PC-9 (cell line): Measurements from ENCODE around the gene NEDD9. TPM values are rescaled to one million over a fixed set of nuclear protein-coding genes. Genes with fewer than 3 reads are reported as not detected.

Experiments used
- BruUV-seq: library from RNA; stranded (reverse); fragments of 400-500 nt; replicated peaks from 2 replicates; lab custom pipeline; 2021; lab: Mats Ljungman, UMichigan
- CTCF ChIA-PET: fragments of 300-600 bp; sonication (Branson Sonifier 250); formaldehyde crosslinking; loops from one replicate; lab custom pipeline; 2022; ENCODE audit warnings: antibody characterized with exemption; lab: Charles Lee
- POLR2A ChIA-PET: fragments of 300-600 bp; sonication (Branson Sonifier 250); formaldehyde crosslinking; loops from one replicate; lab custom pipeline; 2022; ENCODE audit warnings: antibody characterized with exemption; ENCODE audit not compliant: unreplicated experiment; lab: Charles Lee
- DNase-seq, 2 experiments: peaks; one replicate each; pipeline versions ENCODE4 v3.0.0 to v3.0.0-alpha.2; 2015 to 2022; ENCODE audit warnings: mixed read lengths in 1 of 2
- H2AFZ ChIP-seq: fragments of 200-600 bp; sonication (generic); 2 replicates; pipeline ENCODE4 v1.8.1; 2017; ENCODE audit warnings: antibody characterized with exemption
- H3F3A ChIP-seq: fragments of 200-600 bp; sonication (generic); 2 replicates; pipeline ENCODE4 v1.8.1; 2017; ENCODE audit warnings: antibody characterized with exemption, mild to moderate bottlenecking, low read depth; ENCODE audit not compliant: insufficient read depth
- H3K27ac ChIP-seq: fragments of 200-600 bp; sonication (generic); 2 replicates; pipeline ENCODE4 v1.6.1; 2016; ENCODE audit warnings: mixed run types
- H3K27me3 ChIP-seq: fragments of 200-600 bp; sonication (generic); 2 replicates; pipeline ENCODE4 v1.6.1; 2016; ENCODE audit warnings: low read depth, mixed run types; ENCODE audit not compliant: insufficient read depth
- H3K36me3 ChIP-seq: fragments of 200-600 bp; sonication (generic); 2 replicates; pipeline ENCODE4 v1.6.1; 2016; ENCODE audit warnings: low read depth, mixed run types
- H3K4me1 ChIP-seq: fragments of 200-600 bp; sonication (generic); replicated peaks from 2 replicates; pipeline ENCODE4 v1.6.1; 2016; ENCODE audit warnings: mixed run types; ENCODE audit not compliant: insufficient read depth
- H3K4me2 ChIP-seq: fragments of 200-600 bp; sonication (generic); 2 replicates; pipeline ENCODE4 v1.6.1; 2017; ENCODE audit warnings: mixed run types
- H3K4me3 ChIP-seq: fragments of 200-600 bp; sonication (generic); 2 replicates; pipeline ENCODE4 v1.6.1; 2016; ENCODE audit warnings: mixed run types
- H3K79me2 ChIP-seq: fragments of 200-600 bp; sonication (generic); 2 replicates; pipeline ENCODE4 v1.6.1; 2017; ENCODE audit warnings: low read depth, mixed run types
- H3K9me2 ChIP-seq: fragments of 200-600 bp; sonication (generic); 2 replicates; pipeline ENCODE4 v1.8.1; 2017; ENCODE audit warnings: mild to moderate bottlenecking; ENCODE audit not compliant: insufficient read depth
- H3K9me3 ChIP-seq: fragments of 200-600 bp; sonication (generic); 2 replicates; pipeline ENCODE4 v1.8.1; 2016; ENCODE audit warnings: low read depth; ENCODE audit not compliant: insufficient read depth
- H4K20me1 ChIP-seq: fragments of 200-600 bp; sonication (generic); 2 replicates; pipeline ENCODE4 v1.8.1; 2017; ENCODE audit not compliant: insufficient read depth
- EZH2 ChIP-seq: fragments of 200-600 bp; sonication (generic); IDR thresholded peaks from 2 replicates; pipeline ENCODE4 v1.8.0; 2017; ENCODE audit warnings: antibody characterized with exemption, low read depth
- intact Hi-C: fragments of 100-400 bp; cut with micrococcal nuclease; formaldehyde crosslinking; loops from one replicate; pipeline ENCODE4 v1.10.0; 2022; ENCODE audit not compliant: unreplicated experiment
- total RNA-seq: library from RNA; stranded (reverse); gene quantifications from 2 replicates; pipeline ENCODE4 v1.2.3, GENCODE V29; 2021
- TF ChIP-seq, protein P1 (sequence below): fragments of 200-600 bp; sonication (generic); conservative IDR thresholded peaks from 2 replicates; pipeline ENCODE4 v1.6.1; 2017; ENCODE audit warnings: mixed run types, antibody characterized with exemption, mild to moderate bottlenecking, moderate library complexity

NEDD9 gene
- total RNA-seq, 1 experiment from 2014 or later, result 57.5 TPM

DNA sequence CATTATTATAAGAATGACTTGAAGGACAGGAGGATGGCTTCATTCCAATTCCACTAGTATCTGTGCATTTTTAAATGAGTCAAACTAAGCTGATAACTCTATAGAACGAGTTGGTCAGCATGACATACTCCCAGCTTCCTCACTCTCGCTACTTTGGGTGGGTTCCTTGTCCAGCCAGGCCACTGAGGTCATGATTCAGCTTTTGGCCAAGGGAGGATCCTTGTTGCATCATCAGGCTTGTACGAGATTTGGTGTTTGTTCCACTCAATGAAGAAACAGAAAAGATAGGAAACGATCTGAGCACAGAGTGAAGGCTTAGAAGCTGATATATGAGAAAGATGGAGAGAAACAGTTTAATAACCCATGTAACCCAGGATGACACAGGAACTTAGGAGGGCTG lies 19.8 kb downstream of the NEDD9 start:
- H3K36me3 ChIP-seq, result peaks cover 8% of the 10 kb centered on the region; the same call in 1 of the 2 replicates
- no peaks in the 10 kb centered on the region for H3K9me3 ChIP-seq
- no peaks in the 10 kb centered on the region for H4K20me1 ChIP-seq
- no peak overlapping the region for H3K4me3 ChIP-seq
- TF ChIP-seq, protein P1, sequence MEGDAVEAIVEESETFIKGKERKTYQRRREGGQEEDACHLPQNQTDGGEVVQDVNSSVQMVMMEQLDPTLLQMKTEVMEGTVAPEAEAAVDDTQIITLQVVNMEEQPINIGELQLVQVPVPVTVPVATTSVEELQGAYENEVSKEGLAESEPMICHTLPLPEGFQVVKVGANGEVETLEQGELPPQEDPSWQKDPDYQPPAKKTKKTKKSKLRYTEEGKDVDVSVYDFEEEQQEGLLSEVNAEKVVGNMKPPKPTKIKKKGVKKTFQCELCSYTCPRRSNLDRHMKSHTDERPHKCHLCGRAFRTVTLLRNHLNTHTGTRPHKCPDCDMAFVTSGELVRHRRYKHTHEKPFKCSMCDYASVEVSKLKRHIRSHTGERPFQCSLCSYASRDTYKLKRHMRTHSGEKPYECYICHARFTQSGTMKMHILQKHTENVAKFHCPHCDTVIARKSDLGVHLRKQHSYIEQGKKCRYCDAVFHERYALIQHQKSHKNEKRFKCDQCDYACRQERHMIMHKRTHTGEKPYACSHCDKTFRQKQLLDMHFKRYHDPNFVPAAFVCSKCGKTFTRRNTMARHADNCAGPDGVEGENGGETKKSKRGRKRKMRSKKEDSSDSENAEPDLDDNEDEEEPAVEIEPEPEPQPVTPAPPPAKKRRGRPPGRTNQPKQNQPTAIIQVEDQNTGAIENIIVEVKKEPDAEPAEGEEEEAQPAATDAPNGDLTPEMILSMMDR, result no peak
- TF ChIP-seq EZH2, result no peak
- H2AFZ ChIP-seq, result no peak overlapping the region
- H3K79me2 ChIP-seq, result peaks cover 59% of the 10 kb centered on the region
- DNase-seq, result peak; percentile 67 to 84
- H3K4me1 ChIP-seq, result peaks cover 34% of the 10 kb centered on the region
- intact Hi-C loops, result loop anchor here (1.0 kb wide), 2 partner anchors 17 to 178 kb away; no protein-coding TSS in a partner anchor
- peak overlapping the region; percentile 81 for H3K27ac ChIP-seq
- H3F3A ChIP-seq, result peaks cover 27% of the 10 kb centered on the region
- no peaks in the 10 kb centered on the region for H3K9me2 ChIP-seq
- CTCF ChIA-PET, result interaction anchor here (0.6 to 1.2 kb wide), 3 partner anchors 18 to 283 kb away, joined by 3 read pairs; no protein-coding TSS in a partner anchor
- POLR2A ChIA-PET, result interaction anchor here (0.5 to 1.0 kb wide), 5 partner anchors 13 to 1014 kb away, joined by 3 to 12 read pairs (median 5); partner anchors contain the start of gene NEDD9
- peak overlapping the region; percentile 39 for H3K4me2 ChIP-seq
- BruUV-seq, result no TSS peak
- no peaks in the 10 kb centered on the region for H3K27me3 ChIP-seq

DNA sequence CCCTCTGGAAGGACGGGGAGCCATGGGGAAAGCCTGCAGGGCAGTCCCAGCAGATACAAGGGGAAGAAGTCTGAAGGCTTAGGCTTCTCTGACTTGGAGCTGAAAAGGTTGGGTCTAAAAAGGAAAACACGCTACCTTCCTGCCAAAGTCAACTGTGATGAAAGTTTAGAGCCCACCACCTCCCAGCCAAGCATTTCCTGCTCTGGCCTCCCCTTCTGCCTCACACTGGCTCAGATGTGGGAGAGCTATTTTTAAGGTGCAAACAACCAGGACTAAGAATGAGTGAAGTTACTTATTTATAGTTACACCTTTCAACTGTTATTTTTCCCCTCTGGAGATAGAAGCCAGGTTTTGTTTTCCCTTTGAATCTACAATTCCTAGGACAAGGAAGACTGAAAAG lies 21.2 kb downstream of the NEDD9 start:
- no peak for TF ChIP-seq EZH2
- TF ChIP-seq, protein P1, result no peak
- H3K79me2 ChIP-seq, result peaks cover 53% of the 10 kb centered on the region
- CTCF ChIA-PET, result no interaction called here
- H3F3A ChIP-seq, result peaks cover 37% of the 10 kb centered on the region
- H3K9me3 ChIP-seq, result no peaks in the 10 kb centered on the region
- POLR2A ChIA-PET, result interaction anchor here (0.7 kb wide), 1 partner anchor 21 kb away, joined by 6 read pairs; the partner anchor contains the start of gene NEDD9
- H3K27me3 ChIP-seq, result no peaks in the 10 kb centered on the region
- no peak for DNase-seq
- H3K4me1 ChIP-seq, result peaks cover 45% of the 10 kb centered on the region
- no peak overlapping the region for H3K4me2 ChIP-seq
- BruUV-seq, result no TSS peak
- H4K20me1 ChIP-seq, result no peaks in the 10 kb centered on the region
- peaks cover 8% of the 10 kb centered on the region; the same call in 1 of the 2 replicates for H3K36me3 ChIP-seq
- H3K9me2 ChIP-seq, result no peaks in the 10 kb centered on the region
- H3K27ac ChIP-seq, result peak overlapping the region; percentile 81; the same call in 1 of the 2 replicates
- no peak overlapping the region for H2AFZ ChIP-seq
- H3K4me3 ChIP-seq, result no peak overlapping the region
- intact Hi-C loops, result no loop called here

DNA sequence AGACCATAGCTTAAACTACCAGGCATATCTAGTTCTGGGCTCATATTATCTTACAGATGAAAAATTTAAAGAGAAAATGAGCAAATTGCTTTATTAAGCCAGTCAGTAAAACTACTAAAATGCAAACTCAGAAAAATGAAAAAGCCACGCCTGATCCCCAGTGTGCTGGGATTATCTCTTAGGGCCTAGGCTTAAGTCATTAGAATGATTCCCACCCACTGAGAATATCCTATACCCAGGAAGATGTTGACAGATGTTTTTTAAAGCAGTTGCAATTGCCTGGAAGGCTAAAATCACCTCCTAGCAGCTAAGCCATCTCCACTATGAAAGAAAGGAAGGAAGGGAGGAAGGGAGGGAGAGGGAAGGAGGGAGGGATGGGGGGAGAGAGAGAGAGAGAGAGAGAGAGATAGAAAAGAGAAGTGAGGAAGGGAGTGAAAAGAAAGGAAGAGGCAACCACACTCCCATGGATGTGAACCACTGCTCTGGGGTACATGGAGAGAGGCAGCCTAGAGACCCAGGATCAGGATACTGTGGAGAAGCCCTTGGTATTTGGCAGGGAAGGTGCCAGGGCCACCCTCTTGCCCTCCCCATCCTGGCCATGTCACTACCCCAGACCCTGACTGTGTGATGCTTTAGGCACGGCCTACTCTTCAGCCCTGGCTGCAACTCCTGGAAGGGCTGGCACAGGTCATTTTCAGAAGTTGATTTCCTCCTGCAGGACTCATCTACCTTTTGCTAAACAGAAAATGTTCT lies 21.9 kb downstream of the NEDD9 start:
- H2AFZ ChIP-seq, result no peak overlapping the region
- H3K4me1 ChIP-seq, result peaks cover 52% of the 10 kb centered on the region
- peaks cover 54% of the 10 kb centered on the region for H3K79me2 ChIP-seq
- H3K27me3 ChIP-seq, result no peaks in the 10 kb centered on the region
- H3K36me3 ChIP-seq, result peaks cover 14% of the 10 kb centered on the region; the same call in 1 of the 2 replicates
- H3K4me2 ChIP-seq, result no peak overlapping the region
- no TSS peak for BruUV-seq
- POLR2A ChIA-PET, result no interaction called here
- no peak overlapping the region for H3K27ac ChIP-seq
- DNase-seq, result no peak
- H4K20me1 ChIP-seq, result no peaks in the 10 kb centered on the region
- intact Hi-C loops, result no loop called here
- no peak for TF ChIP-seq EZH2
- TF ChIP-seq, protein P1, result no peak
- H3K9me2 ChIP-seq, result no peaks in the 10 kb centered on the region
- peaks cover 43% of the 10 kb centered on the region for H3F3A ChIP-seq
- no peaks in the 10 kb centered on the region for H3K9me3 ChIP-seq
- no peak overlapping the region for H3K4me3 ChIP-seq
- CTCF ChIA-PET, result interaction anchor here (0.6 kb wide), 1 partner anchor 21 kb away, joined by 6 read pairs; no protein-coding TSS in a partner anchor
